HEK293 (cell line): ENCODE results near the gene ACSF2.

Source experiments
- CTCF ChIA-PET: fragments of 350-600 bp; formaldehyde crosslinking; extraction: SDS; loops from one replicate; lab custom pipeline; 2021; ENCODE audit warnings: antibody characterized with exemption; lab: Yijun Ruan, JAX
- POLR2A ChIA-PET: fragments of 300-600 bp; formaldehyde crosslinking; extraction: SDS; loops from one replicate; lab custom pipeline; 2020; ENCODE audit warnings: antibody characterized with exemption, inconsistent platforms; lab: Yijun Ruan, JAX
- H3K27ac ChIP-seq: fragments of 200-500 bp; sonication (Bioruptor generic); 2 replicates; pipeline ENCODE4 v1.5.1; 2014; ENCODE audit warnings: low read depth, low read length, control low read depth, inconsistent platforms; ENCODE audit errors: extremely low read depth
- H3K36me3 ChIP-seq, 2 experiments: fragments of 200-500 bp in 1 of 2; sonication (Bioruptor generic) in 1 of 2; 1 replicate in 1 of 2; 2 replicates in 1 of 2; pipeline ENCODE4 v1.5.1; 2014 to 2017; ENCODE audit warnings: inconsistent platforms in 2 of 2, low read length in 2 of 2; ENCODE audit not compliant: control insufficient read depth in 2 of 2, insufficient read depth in 1 of 2
- H3K4me1 ChIP-seq: fragments of 200-500 bp; sonication (Bioruptor generic); 2 replicates; pipeline ENCODE4 v1.5.1; 2014; ENCODE audit warnings: mild to moderate bottlenecking, low read length, inconsistent platforms; ENCODE audit not compliant: control insufficient read depth, insufficient read depth
- H3K4me3 ChIP-seq: 2 replicates; pipeline ENCODE4 v1.5.1; 2011; ENCODE audit warnings: low read depth, mild to moderate bottlenecking, control low read depth, low read length, moderate library complexity
- H3K9me3 ChIP-seq: fragments of 200-500 bp; sonication (Bioruptor generic); 2 replicates; pipeline ENCODE4 v1.5.1; 2014; ENCODE audit warnings: low read depth, low read length, inconsistent platforms; ENCODE audit not compliant: control insufficient read depth, insufficient read depth
- GFI1B ChIP-seq: fragments of 450-650 bp; formaldehyde crosslinking; IDR thresholded peaks from 2 replicates; pipeline ENCODE4 v1.5.1; 2016; ENCODE audit warnings: missing biosample characterization, missing genetic modification characterization
- IKZF3 ChIP-seq: fragments of 450-650 bp; IDR thresholded peaks from 2 replicates; pipeline ENCODE4 v1.5.0; 2018; ENCODE audit warnings: missing biosample characterization, mild to moderate bottlenecking, missing genetic modification characterization, moderate library complexity
- KLF16 ChIP-seq: fragments of 450-650 bp; formaldehyde crosslinking; IDR thresholded peaks from 2 replicates; pipeline ENCODE4 v1.5.1; 2017; ENCODE audit warnings: missing biosample characterization, missing genetic modification characterization
- KLF17 ChIP-seq: fragments of 450-650 bp; formaldehyde crosslinking; IDR thresholded peaks from 2 replicates; pipeline ENCODE4 v1.5.1; 2016; ENCODE audit warnings: missing biosample characterization, missing genetic modification characterization
- KLF8 ChIP-seq: fragments of 450-650 bp; formaldehyde crosslinking; IDR thresholded peaks from 2 replicates; pipeline ENCODE4 v1.5.1; 2016; ENCODE audit warnings: missing biosample characterization, missing genetic modification characterization
- PRDM10 ChIP-seq: fragments of 450-650 bp; formaldehyde crosslinking; IDR thresholded peaks from 2 replicates; pipeline ENCODE4 v1.5.1; 2016; ENCODE audit warnings: missing biosample characterization, missing genetic modification characterization
- PRDM4 ChIP-seq: fragments of 450-650 bp; formaldehyde crosslinking; IDR thresholded peaks from 2 replicates; pipeline ENCODE4 v1.5.1; 2017; ENCODE audit warnings: missing biosample characterization, missing genetic modification characterization
- SP7 ChIP-seq: fragments of 450-650 bp; formaldehyde crosslinking; IDR thresholded peaks from 2 replicates; pipeline ENCODE4 v1.5.1; 2016; ENCODE audit warnings: missing biosample characterization, missing genetic modification characterization
- TSHZ1 ChIP-seq: fragments of 450-650 bp; formaldehyde crosslinking; IDR thresholded peaks from 2 replicates; pipeline ENCODE4 v1.5.1; 2016; ENCODE audit warnings: missing biosample characterization, missing genetic modification characterization, borderline replicate concordance
- ZBTB21 ChIP-seq: fragments of 450-650 bp; formaldehyde crosslinking; IDR thresholded peaks from 2 replicates; pipeline ENCODE4 v1.5.1; 2017; ENCODE audit warnings: missing biosample characterization, missing genetic modification characterization
- ZFP41 ChIP-seq: fragments of 450-650 bp; formaldehyde crosslinking; IDR thresholded peaks from 2 replicates; pipeline ENCODE4 v1.5.1; 2016; ENCODE audit warnings: missing biosample characterization, missing genetic modification characterization, borderline replicate concordance
- ZFP69B ChIP-seq: fragments of 450-650 bp; formaldehyde crosslinking; IDR thresholded peaks from 2 replicates; pipeline ENCODE4 v1.5.1; 2016; ENCODE audit warnings: missing biosample characterization, missing genetic modification characterization
- ZNF174 ChIP-seq: fragments of 450-650 bp; formaldehyde crosslinking; IDR thresholded peaks from 2 replicates; pipeline ENCODE4 v1.5.0; 2017; ENCODE audit warnings: missing biosample characterization, mild to moderate bottlenecking, missing genetic modification characterization
- ZNF223 ChIP-seq: fragments of 450-650 bp; formaldehyde crosslinking; IDR thresholded peaks from 2 replicates; pipeline ENCODE4 v1.5.1; 2016; ENCODE audit warnings: missing biosample characterization, missing genetic modification characterization
- ZNF24 ChIP-seq: fragments of 450-650 bp; formaldehyde crosslinking; IDR thresholded peaks from 2 replicates; pipeline ENCODE4 v1.5.1; 2016; ENCODE audit warnings: missing biosample characterization, missing genetic modification characterization
- ZNF513 ChIP-seq: fragments of 450-650 bp; IDR thresholded peaks from 2 replicates; pipeline ENCODE4 v1.5.1; 2018; ENCODE audit warnings: missing biosample characterization, missing genetic modification characterization
- ZNF549 ChIP-seq: fragments of 450-650 bp; IDR thresholded peaks from 2 replicates; pipeline ENCODE4 v1.5.1; 2018; ENCODE audit warnings: missing biosample characterization, missing genetic modification characterization, mild to moderate bottlenecking, inconsistent platforms, moderate library complexity
- ZNF645 ChIP-seq: fragments of 450-650 bp; formaldehyde crosslinking; IDR thresholded peaks from 2 replicates; pipeline ENCODE4; 2016; ENCODE audit warnings: missing biosample characterization, missing genetic modification characterization
- ZNF701 ChIP-seq: fragments of 450-650 bp; formaldehyde crosslinking; IDR thresholded peaks from 2 replicates; pipeline ENCODE4 v1.5.1; 2016; ENCODE audit warnings: missing biosample characterization, missing genetic modification characterization

The ACSF2 gene

GRCh38 chr17:50513495-50513894 is 87.5 kb downstream of the ACSF2 start:
- no peaks in the 10 kb centered on the region for H3K4me1 ChIP-seq
- ChIA-PET CTCF (interaction anchor here (0.6 to 1.0 kb wide), 2 partner anchors 12 to 246 kb away, joined by 3 to 6 read pairs; no protein-coding TSS in a partner anchor), POLR2A (no interaction called here)

GRCh38 chr17:50514388-50514787 is 88.4 kb downstream of the ACSF2 start:
- ChIA-PET CTCF (interaction anchor here (1.4 to 3.2 kb wide), 2 partner anchors 13 to 35 kb away, joined by 4 to 16 read pairs; no protein-coding TSS in a partner anchor), POLR2A (interaction anchor here (0.6 kb wide), 1 partner anchor 49 kb away, joined by 7 read pairs; no protein-coding TSS in a partner anchor)
- Histone ChIP-seq H3K4me1 (no peaks in the 10 kb centered on the region), H3K27ac (no peak overlapping the region), H3K36me3 (no peaks in the 10 kb centered on the region), H3K4me3 (no peak overlapping the region), H3K9me3 (no peaks in the 10 kb centered on the region)
- TF ChIP-seq KLF16: no peak
- no peak for TF ChIP-seq KLF17 (tag by site-specific recombination)
- TF ChIP-seq ZNF24 (tag by site-specific recombination): no peak
- TF ChIP-seq ZNF223: no peak
- no peak for TF ChIP-seq ZBTB21
- no peak for TF ChIP-seq ZNF549 (tag by site-specific recombination)
- no peak for TF ChIP-seq IKZF3 (tag by site-specific recombination)
- TF ChIP-seq ZFP41 (tag by site-specific recombination): no peak
- TF ChIP-seq ZFP69B: no peak
- no peak for TF ChIP-seq ZNF174 (tag by site-specific recombination)
- no peak for TF ChIP-seq KLF8
- TF ChIP-seq PRDM10: no peak
- no peak for TF ChIP-seq TSHZ1
- no peak for TF ChIP-seq ZNF701 (tag by site-specific recombination)
- TF ChIP-seq ZNF513 (tag by site-specific recombination): no peak
- TF ChIP-seq PRDM4 (tag by site-specific recombination): no peak
- TF ChIP-seq ZNF645: no peak
- no peak for TF ChIP-seq GFI1B

More at GRCh38 chr17:50513495-50513894, 87.5 kb downstream of the ACSF2 start:
- Histone ChIP-seq H3K27ac (no peak overlapping the region), H3K4me3 (no peak overlapping the region), H3K9me3 (no peaks in the 10 kb centered on the region), H3K36me3 (no peaks in the 10 kb centered on the region)
- TF ChIP-seq SP7 (tag by site-specific recombination): no peak
